HG03342 (cell line): ENCODE results near the gene PDHB.

ENCODE experiments used
- ATAC-seq: cut with Tn5 transposase; IDR thresholded peaks from one replicate; pipeline ENCODE4 v1.9.1; 2021; ENCODE audit warnings: mild to moderate bottlenecking, moderate library complexity; ENCODE audit not compliant: unreplicated experiment

The PDHB gene

GRCh38 chr3:58433400-58434167 lies at the start of gene PDHB:
Gene PDHB (minus strand): TSS chr3:58433832. CDS start chr3:58433809, 23 bp downstream.
- peak; percentile 97 for ATAC-seq

GRCh38 chr3:58482917-58483636 lies 49.4 kb upstream of the PDHB start:
- no peak for ATAC-seq

GRCh38 chr3:58480309-58480708 lies 46.7 kb upstream of the PDHB start:
- ATAC-seq = no peak

- no peak for ATAC-seq
Measured at GRCh38 chr3:58478781-58479180, 45.1 kb upstream of the PDHB start.

GRCh38 chr3:58474967-58475578 lies 41.4 kb upstream of the PDHB start:
- ATAC-seq = no peak

- no peak for ATAC-seq
Measured at GRCh38 chr3:58474348-58474911, 40.8 kb upstream of the PDHB start.

- no peak for ATAC-seq
Measured at GRCh38 chr3:58473275-58473674, 39.6 kb upstream of the PDHB start.

GRCh38 chr3:58471025-58471887 lies 37.6 kb upstream of the PDHB start:
- ATAC-seq = no peak

- ATAC-seq = no peak
Measured at GRCh38 chr3:58470363-58471024, 36.9 kb upstream of the PDHB start.

GRCh38 chr3:58469096-58469495 lies 35.5 kb upstream of the PDHB start:
- no peak for ATAC-seq

- ATAC-seq = no peak
Measured at GRCh38 chr3:58466899-58467563, 33.4 kb upstream of the PDHB start.

- ATAC-seq = no peak
Measured at GRCh38 chr3:58464866-58465265, 31.2 kb upstream of the PDHB start.

GRCh38 chr3:58463942-58464271 lies 30.3 kb upstream of the PDHB start:
- no peak for ATAC-seq

GRCh38 chr3:58463181-58463941 lies 29.7 kb upstream of the PDHB start:
- ATAC-seq = peak; percentile 89

GRCh38 chr3:58462829-58463180 lies 29.2 kb upstream of the PDHB start:
- ATAC-seq = no peak

GRCh38 chr3:58459160-58459559 lies 25.5 kb upstream of the PDHB start:
- no peak for ATAC-seq

GRCh38 chr3:58452176-58452575 lies 18.5 kb upstream of the PDHB start:
- ATAC-seq = no peak

GRCh38 chr3:58441514-58442450 lies 8.2 kb upstream of the PDHB start:
- ATAC-seq = no peak
